SK-N-SH treated with all-trans-retinoic acid at 6 μM for 48 hours (cell line): ENCODE measurements around the gene SYDE1.

Experiments
- ATAC-seq: fragments of 200-7000 bp; cut with Tn5 transposase; 3 replicates; pipeline ENCODE4 v1.9.1; 2020; ENCODE audit warnings: mild to moderate bottlenecking, moderate library complexity
- BACH2 ChIP-seq: fragments of 250-450 bp; sonication (Bioruptor Pico); IDR thresholded peaks from 2 replicates; pipeline ENCODE4 v1.9.0; 2021; ENCODE audit warnings: mild to moderate bottlenecking, borderline replicate concordance
- CREB5 ChIP-seq: fragments of 250-450 bp; sonication (Bioruptor Pico); IDR thresholded peaks from 2 replicates; pipeline ENCODE4 v1.5.1; 2020; ENCODE audit warnings: low read depth, mild to moderate bottlenecking, moderate library complexity
- CSDC2 ChIP-seq: fragments of 250-450 bp; sonication (Bioruptor Pico); IDR thresholded peaks from 2 replicates; pipeline ENCODE4 v1.5.0; 2020; ENCODE audit warnings: mild to moderate bottlenecking, moderate library complexity
- CSRNP3 ChIP-seq: fragments of 250-450 bp; sonication (Bioruptor Pico); IDR thresholded peaks from 2 replicates; pipeline ENCODE4 v1.5.1; 2021; ENCODE audit warnings: mild to moderate bottlenecking, moderate library complexity
- GLIS3 ChIP-seq: fragments of 250-450 bp; sonication (Bioruptor Pico); IDR thresholded peaks from 2 replicates; pipeline ENCODE4 v1.5.0; 2020; ENCODE audit warnings: mild to moderate bottlenecking, moderate library complexity
- ISL1 ChIP-seq: fragments of 250-450 bp; sonication (Bioruptor Pico); IDR thresholded peaks from 2 replicates; pipeline ENCODE4 v2.1.2; 2022; ENCODE audit warnings: mild to moderate bottlenecking, moderate library complexity
- OSR1 ChIP-seq: fragments of 250-450 bp; sonication (Bioruptor Pico); IDR thresholded peaks from 2 replicates; pipeline ENCODE4 v1.8.0; 2022; ENCODE audit warnings: moderate library complexity, mild to moderate bottlenecking, inconsistent platforms
- PPARA ChIP-seq: fragments of 250-450 bp; sonication (Bioruptor Pico); IDR thresholded peaks from 2 replicates; pipeline ENCODE4 v1.5.0; 2020; ENCODE audit warnings: mild to moderate bottlenecking, borderline replicate concordance
- SNAI2 ChIP-seq: fragments of 250-450 bp; sonication (Bioruptor Pico); IDR thresholded peaks from 2 replicates; pipeline ENCODE4 v1.5.0; 2020; ENCODE audit warnings: mild to moderate bottlenecking, moderate library complexity
- TOX ChIP-seq: fragments of 250-450 bp; sonication (Bioruptor Pico); IDR thresholded peaks from 2 replicates; pipeline ENCODE4 v1.8.0; 2021; ENCODE audit warnings: mild to moderate bottlenecking, moderate library complexity, borderline replicate concordance
- TSHZ2 ChIP-seq: fragments of 250-450 bp; sonication (Bioruptor Pico); IDR thresholded peaks from 2 replicates; pipeline ENCODE4 v1.5.0; 2020; ENCODE audit warnings: mild to moderate bottlenecking, moderate library complexity
- ZC3H10 ChIP-seq: fragments of 250-450 bp; sonication (Bioruptor Pico); IDR thresholded peaks from 2 replicates; pipeline ENCODE4 v1.5.1; 2021; ENCODE audit warnings: mild to moderate bottlenecking, moderate library complexity
- ZFP3 ChIP-seq: fragments of 250-450 bp; sonication (Bioruptor Pico); IDR thresholded peaks from 2 replicates; pipeline ENCODE4 v1.5.0; 2020; ENCODE audit warnings: mild to moderate bottlenecking, moderate library complexity
- ZFP30 ChIP-seq: fragments of 450-650 bp; formaldehyde crosslinking; IDR thresholded peaks from 2 replicates; pipeline ENCODE4 v1.5.0; 2022; ENCODE audit warnings: mild to moderate bottlenecking, moderate library complexity
- ZNF565 ChIP-seq: fragments of 450-650 bp; formaldehyde crosslinking; conservative IDR thresholded peaks from 2 replicates; pipeline ENCODE4 v1.5.0; 2020; ENCODE audit warnings: low read depth, mild to moderate bottlenecking, moderate library complexity
- ZNF70 ChIP-seq: fragments of 450-650 bp; formaldehyde crosslinking; IDR thresholded peaks from 2 replicates; pipeline ENCODE4 v1.5.0; 2020; ENCODE audit warnings: mild to moderate bottlenecking, moderate library complexity
- ZNF8 ChIP-seq: fragments of 450-650 bp; formaldehyde crosslinking; IDR thresholded peaks from 2 replicates; pipeline ENCODE4 v1.5.0; 2020; ENCODE audit warnings: mild to moderate bottlenecking, moderate library complexity

SYDE1 gene

GRCh38 chr19:15156391-15156790 is 49.2 kb downstream of the SYDE1 start (continued):
- TF ChIP-seq ZC3H10 = no peak

DNA sequence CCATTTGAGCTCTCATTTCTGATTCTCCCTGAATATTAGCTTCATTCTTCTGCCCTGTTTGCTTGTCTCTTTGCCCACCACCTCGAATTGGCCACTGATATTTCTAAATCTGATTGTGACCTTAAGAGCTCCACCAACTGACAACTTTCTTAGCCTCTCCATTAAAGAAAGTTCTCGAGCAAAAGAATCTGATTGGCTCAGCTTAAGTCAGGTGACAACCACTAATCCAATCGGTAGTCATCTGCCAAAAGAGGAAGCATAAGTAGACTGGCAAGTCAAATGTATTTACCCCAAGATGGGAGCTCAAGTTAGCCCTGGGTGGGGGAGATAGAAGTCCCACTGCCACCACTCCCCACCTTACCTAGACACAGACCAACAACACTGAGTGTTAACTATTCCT is 52.0 kb downstream of the SYDE1 start:
- ATAC-seq = no peak
- TF ChIP-seq TOX (CRISPR knock-in tag) (no peak), OSR1 (CRISPR knock-in tag) (no peak), ZFP30 (CRISPR knock-in tag) (no peak), ZC3H10 (no peak), SNAI2 (CRISPR knock-in tag) (no peak), ZFP3 (CRISPR knock-in tag) (no peak), GLIS3 (CRISPR knock-in tag) (no peak), TSHZ2 (CRISPR knock-in tag) (no peak)

DNA sequence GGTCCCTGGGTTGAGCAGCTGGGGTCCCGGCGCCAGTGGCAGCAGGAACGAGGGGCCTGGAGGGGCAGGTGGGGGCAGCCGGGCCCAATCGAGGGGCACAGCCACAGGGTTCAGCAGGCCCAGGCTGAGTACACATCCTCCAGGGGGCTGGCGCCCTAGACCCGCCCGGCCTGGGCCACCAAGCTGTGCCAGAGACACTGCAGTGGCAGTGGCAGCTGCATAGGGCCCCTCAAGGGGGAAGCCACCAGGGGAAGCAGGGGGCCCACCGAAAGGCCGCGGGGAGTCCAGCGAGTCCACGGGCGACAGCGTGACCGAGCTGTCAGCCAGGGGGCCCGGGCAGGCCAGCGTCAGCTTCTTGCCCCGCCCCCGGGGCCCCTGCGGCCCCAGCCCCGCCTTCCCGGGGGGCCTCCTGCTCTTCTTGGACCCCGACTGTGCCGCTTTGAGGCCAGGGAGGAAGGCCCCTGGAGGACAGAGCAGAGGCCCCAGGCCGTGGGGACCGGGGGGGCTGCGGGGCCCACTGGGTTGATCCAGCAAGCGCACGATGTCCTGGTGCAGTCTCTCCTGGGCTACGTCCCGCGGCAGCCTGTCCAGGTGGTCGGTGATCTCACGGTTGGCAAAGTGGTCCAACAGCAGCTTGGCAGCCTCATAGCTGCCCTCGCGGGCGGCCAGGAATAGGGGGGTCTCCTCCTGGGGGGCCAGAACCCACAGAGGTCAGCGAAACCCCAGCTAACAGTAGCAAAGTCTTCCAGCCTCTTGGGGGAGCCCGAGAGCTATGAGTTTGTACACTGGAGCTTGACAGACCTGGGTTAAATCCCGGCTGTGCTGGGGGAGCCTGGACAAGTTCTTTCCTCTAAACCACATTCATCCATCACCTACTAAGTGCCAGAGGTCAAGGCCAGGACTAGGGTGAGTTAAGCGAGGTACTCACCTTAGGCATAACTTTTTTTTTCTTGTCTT is 54.1 kb downstream of the SYDE1 start:
- TF ChIP-seq PPARA (no peak), GLIS3 (CRISPR knock-in tag) (no peak), CSDC2 (CRISPR knock-in tag) (no peak), BACH2 (CRISPR knock-in tag) (no peak), CSRNP3 (CRISPR knock-in tag) (no peak), ZFP3 (CRISPR knock-in tag) (no peak), ISL1 (no peak), CREB5 (CRISPR knock-in tag) (no peak), ZNF565 (CRISPR knock-in tag) (no peak), ZFP30 (CRISPR knock-in tag) (no peak), ZNF8 (CRISPR knock-in tag) (no peak), ZNF70 (CRISPR knock-in tag) (no peak), ZC3H10 (no peak)
- no peak; the same call in 2 of the 3 replicates for ATAC-seq
